Measurements from ENCODE around the gene SLC25A23.

Gene SLC25A23

GRCh38 chr19:6455924-6456323, 3.7 kb downstream of the SLC25A23 start:
- TF ChIP-seq CTCF (conservative IDR thresholded peaks at IDR 0.05; ENCODE audit: control insufficient read depth, insufficient read depth, low read depth, low read length): no peak
- no peak for DNase-seq (ENCODE audit: low read depth)
- H3K4me3 ChIP-seq (ENCODE audit: control insufficient read depth, low read depth, low read length): no peak overlapping the region

GRCh38 chr19:6453951-6454565, 5.5 kb downstream of the SLC25A23 start:
- TF ChIP-seq CTCF (conservative IDR thresholded peaks at IDR 0.05; ENCODE audit: control insufficient read depth, insufficient read depth, low read depth, low read length): no peak
- no peak for DNase-seq (ENCODE audit: low read depth)

GRCh38 chr19:6452899-6453298, 6.7 kb downstream of the SLC25A23 start:
- H3K4me3 ChIP-seq (ENCODE audit: control insufficient read depth, low read depth, low read length): no peak overlapping the region
- no peak for TF ChIP-seq CTCF (conservative IDR thresholded peaks at IDR 0.05; ENCODE audit: control insufficient read depth, insufficient read depth, low read depth, low read length)
- no peak for DNase-seq (ENCODE audit: low read depth)

More at GRCh38 chr19:6453951-6454565, 5.5 kb downstream of the SLC25A23 start:
- H3K4me3 ChIP-seq (ENCODE audit: control insufficient read depth, low read depth, low read length): no peak overlapping the region

GRCh38 chr19:6452223-6452614, 7.4 kb downstream of the SLC25A23 start:
- no peak overlapping the region for H3K4me3 ChIP-seq (ENCODE audit: control insufficient read depth, low read depth, low read length)
- TF ChIP-seq CTCF (conservative IDR thresholded peaks at IDR 0.05; ENCODE audit: control insufficient read depth, insufficient read depth, low read depth, low read length): no peak
- no peak for DNase-seq (ENCODE audit: low read depth)

GRCh38 chr19:6451583-6452222, 7.9 kb downstream of the SLC25A23 start:
- H3K4me3 ChIP-seq (ENCODE audit: control insufficient read depth, low read depth, low read length): no peak overlapping the region
- TF ChIP-seq CTCF (conservative IDR thresholded peaks at IDR 0.05; ENCODE audit: control insufficient read depth, insufficient read depth, low read depth, low read length): no peak
- DNase-seq (ENCODE audit: low read depth): no peak

GRCh38 chr19:6450166-6450565, 9.4 kb downstream of the SLC25A23 start:
- no peak for TF ChIP-seq CTCF (conservative IDR thresholded peaks at IDR 0.05; ENCODE audit: control insufficient read depth, insufficient read depth, low read depth, low read length)
- no peak for DNase-seq (ENCODE audit: low read depth)
- H3K4me3 ChIP-seq (ENCODE audit: control insufficient read depth, low read depth, low read length): no peak overlapping the region
